Measurements from ENCODE around the gene TMEM138.

- TF ChIP-seq CTCF (IDR thresholded peaks at IDR 0.05), result no peak
- no peak for TF ChIP-seq POLR2A (IDR thresholded peaks at IDR 0.05)
Measured at GRCh38 chr11:61362542-61362875, 335 bp downstream of the TMEM138 start.

Measured in uterus (tissue), 2 donors.